Activated B cell treated with CpG ODN at 0.5 μM for 24 hours (primary cell): Measurements from ENCODE around the gene MTPN. TPM values are rescaled to one million over a fixed set of nuclear protein-coding genes. Genes with fewer than 3 reads are reported as not detected.

Experiments
- ATAC-seq: fragments of 200-7000 bp; cut with Tn5 transposase; one replicate; pipeline ENCODE4 v1.10.0; 2021; ENCODE audit warnings: low read depth, mild to moderate bottlenecking, moderate library complexity
- CTCF ChIA-PET: fragments of 350-600 bp; sonication (Branson Sonifier 250); formaldehyde crosslinking; loops from one replicate; lab custom pipeline; 2021; ENCODE audit warnings: antibody characterized with exemption; lab: Charles Lee
- POLR2A ChIA-PET: fragments of 350-600 bp; sonication (Branson Sonifier 250); formaldehyde crosslinking; loops from one replicate; lab custom pipeline; 2021; ENCODE audit warnings: antibody characterized with exemption; lab: Charles Lee
- DNase-seq: peaks from one replicate; pipeline ENCODE4 v3.0.0; 2022
- H3K27ac Mint-ChIP-seq: one replicate; pipeline ENCODE4 v1.8.0; 2020; ENCODE audit warnings: mixed read lengths
- H3K27me3 Mint-ChIP-seq: one replicate; pipeline ENCODE4 v1.8.0; 2021; ENCODE audit warnings: mixed read lengths
- H3K36me3 Mint-ChIP-seq: one replicate; pipeline ENCODE4 v1.8.0; 2021; ENCODE audit warnings: low read depth, mixed read lengths
- H3K4me1 Mint-ChIP-seq: one replicate; pipeline ENCODE4 v1.8.0; 2021; ENCODE audit warnings: mixed read lengths
- H3K4me3 Mint-ChIP-seq: one replicate; pipeline ENCODE4 v1.8.0; 2020; ENCODE audit warnings: mild to moderate bottlenecking, mixed read lengths
- H3K9me3 Mint-ChIP-seq: one replicate; pipeline ENCODE4 v1.8.0; 2020; ENCODE audit warnings: mixed read lengths
- intact Hi-C: fragments of 100-400 bp; cut with micrococcal nuclease; formaldehyde crosslinking; loops from one replicate; pipeline ENCODE4 v1.15.1; 2024
- total RNA-seq: library from RNA; stranded (reverse); gene quantifications from 2 replicates; pipeline ENCODE4 v1.2.3, GENCODE V29; 2022
- TF ChIP-seq, protein P1 (sequence below): fragments of 200-600 bp; IDR thresholded peaks from one replicate; pipeline ENCODE4 v1.8.0; 2022; ENCODE audit warnings: antibody characterized with exemption, mild to moderate bottlenecking

Gene MTPN
- total RNA-seq, 1 donor from 2014 or later = 137 TPM

DNA sequence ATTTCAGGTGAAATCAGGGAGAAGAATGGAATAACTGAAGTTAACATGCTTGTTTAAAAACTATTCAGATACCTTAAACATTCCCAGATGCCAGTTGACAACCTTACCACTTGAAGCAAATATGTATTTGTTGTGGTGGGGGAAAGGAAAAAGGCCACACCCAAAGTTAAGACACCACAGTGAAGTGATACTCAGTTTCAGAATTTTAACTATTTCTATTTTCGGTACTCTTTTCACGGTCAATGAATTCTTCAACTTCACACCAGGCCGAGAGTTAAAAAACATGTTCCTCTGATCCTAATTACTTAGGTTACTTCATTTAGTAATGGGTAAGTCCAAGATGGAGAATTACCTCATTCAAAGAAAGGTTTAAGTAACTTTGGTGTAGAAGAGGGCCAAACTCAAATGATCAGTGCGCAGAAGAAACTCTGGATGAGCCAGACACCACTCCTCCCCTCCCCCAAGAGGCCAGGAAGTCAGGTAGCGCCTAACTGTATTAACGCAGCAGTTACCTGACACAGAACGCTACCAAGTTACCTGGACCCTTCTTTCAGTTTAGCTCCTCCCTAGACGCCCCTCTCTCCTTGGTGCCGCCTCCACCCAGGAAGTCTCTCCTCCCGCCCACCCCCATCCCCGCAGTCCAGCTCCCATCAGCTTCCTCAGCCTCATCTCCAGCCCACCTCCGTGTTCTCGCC is 700 bp downstream of the MTPN start:
- ATAC-seq (peak; percentile 6), DNase-seq (no peak)
- Mint-ChIP-seq H3K27ac (peak overlapping the region; percentile 99), H3K36me3 (peaks cover 33% of the 10 kb centered on the region), H3K4me3 (peak overlapping the region; percentile 99), H3K9me3 (no peaks in the 10 kb centered on the region), H3K27me3 (no peaks in the 10 kb centered on the region), H3K4me1 (peaks cover 87% of the 10 kb centered on the region)
- TF ChIP-seq, protein P1, sequence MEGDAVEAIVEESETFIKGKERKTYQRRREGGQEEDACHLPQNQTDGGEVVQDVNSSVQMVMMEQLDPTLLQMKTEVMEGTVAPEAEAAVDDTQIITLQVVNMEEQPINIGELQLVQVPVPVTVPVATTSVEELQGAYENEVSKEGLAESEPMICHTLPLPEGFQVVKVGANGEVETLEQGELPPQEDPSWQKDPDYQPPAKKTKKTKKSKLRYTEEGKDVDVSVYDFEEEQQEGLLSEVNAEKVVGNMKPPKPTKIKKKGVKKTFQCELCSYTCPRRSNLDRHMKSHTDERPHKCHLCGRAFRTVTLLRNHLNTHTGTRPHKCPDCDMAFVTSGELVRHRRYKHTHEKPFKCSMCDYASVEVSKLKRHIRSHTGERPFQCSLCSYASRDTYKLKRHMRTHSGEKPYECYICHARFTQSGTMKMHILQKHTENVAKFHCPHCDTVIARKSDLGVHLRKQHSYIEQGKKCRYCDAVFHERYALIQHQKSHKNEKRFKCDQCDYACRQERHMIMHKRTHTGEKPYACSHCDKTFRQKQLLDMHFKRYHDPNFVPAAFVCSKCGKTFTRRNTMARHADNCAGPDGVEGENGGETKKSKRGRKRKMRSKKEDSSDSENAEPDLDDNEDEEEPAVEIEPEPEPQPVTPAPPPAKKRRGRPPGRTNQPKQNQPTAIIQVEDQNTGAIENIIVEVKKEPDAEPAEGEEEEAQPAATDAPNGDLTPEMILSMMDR = no peak
- CTCF ChIA-PET = no interaction called here
- intact Hi-C loops = loop anchor here (1.0 to 10.0 kb wide), 10 partner anchors 14 to 1660 kb away; partner anchors contain the start of genes AGBL3, AKR1B1, BPGM and CNOT4
- POLR2A ChIA-PET = interaction anchor here (1.0 to 2.2 kb wide), 3 partner anchors 8 to 314 kb away, joined by 3 to 11 read pairs (median 6); partner anchors contain the start of gene STMP1

DNA sequence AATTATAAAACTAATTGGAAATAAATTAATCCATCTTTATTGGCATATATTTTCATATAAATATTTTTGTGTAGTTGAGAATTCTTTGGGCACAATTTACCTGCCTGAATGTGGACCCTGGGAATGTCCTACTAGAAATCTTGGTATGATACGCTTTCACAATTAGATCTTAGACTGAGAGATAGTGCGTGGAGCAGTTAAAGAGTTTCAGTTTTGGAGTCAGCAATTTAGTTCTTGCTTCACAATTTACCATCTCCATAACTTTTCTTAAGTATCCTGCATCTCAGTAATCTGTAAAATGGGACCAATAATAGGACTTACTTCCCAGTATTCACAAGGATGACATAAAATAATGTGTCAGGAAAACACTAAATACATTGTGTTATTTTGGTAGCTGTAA is 2.0 kb downstream of the MTPN start:
- CTCF ChIA-PET = no interaction called here
- Mint-ChIP-seq H3K4me3 (peak overlapping the region; percentile 99), H3K27ac (peak overlapping the region; percentile 99), H3K9me3 (no peaks in the 10 kb centered on the region), H3K27me3 (no peaks in the 10 kb centered on the region), H3K36me3 (peaks cover 37% of the 10 kb centered on the region), H3K4me1 (peaks cover 85% of the 10 kb centered on the region)
- DNase-seq (no peak), ATAC-seq (no peak)
- TF ChIP-seq, protein P1 = no peak
- intact Hi-C loops = loop anchor here (5.0 to 10.0 kb wide), 3 partner anchors 828 to 1520 kb away; partner anchors contain the start of genes AGBL3, AKR1B1 and TMEM140
- POLR2A ChIA-PET = interaction anchor here (0.7 to 1.1 kb wide), 2 partner anchors 11 to 312 kb away, joined by 3 read pairs; partner anchors contain the start of gene STMP1

DNA sequence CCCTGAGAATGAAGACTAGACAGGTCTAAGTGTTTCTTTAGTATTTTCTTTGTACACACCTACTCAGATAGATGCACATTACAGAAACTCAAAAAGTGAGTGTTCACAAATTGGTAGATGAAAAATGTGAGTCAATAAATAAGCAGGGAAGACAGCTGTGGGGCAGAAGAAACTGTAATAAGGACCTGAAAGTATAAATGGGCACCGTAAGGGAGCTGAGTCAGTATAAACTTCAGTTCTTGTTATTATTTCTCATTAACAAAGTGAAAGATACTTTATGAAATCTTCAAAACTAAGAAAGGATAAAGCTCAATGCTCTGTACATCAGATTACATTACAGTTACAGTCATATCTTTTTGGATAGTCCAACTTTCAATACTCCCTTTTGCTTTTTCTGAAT is 2.5 kb downstream of the MTPN start:
- DNase-seq (no peak), ATAC-seq (no peak)
- TF ChIP-seq, protein P1 = no peak
- Mint-ChIP-seq H3K9me3 (no peaks in the 10 kb centered on the region), H3K36me3 (peaks cover 41% of the 10 kb centered on the region), H3K4me3 (peak overlapping the region; percentile 99), H3K27me3 (no peaks in the 10 kb centered on the region), H3K27ac (peak overlapping the region; percentile 99), H3K4me1 (peaks cover 84% of the 10 kb centered on the region)
- ChIA-PET POLR2A (interaction anchor here (0.7 to 1.1 kb wide), 2 partner anchors 11 to 312 kb away, joined by 3 read pairs; partner anchors contain the start of gene STMP1), CTCF (no interaction called here)
- intact Hi-C loops = loop anchor here (5.0 to 10.0 kb wide), 4 partner anchors 37 to 1520 kb away; partner anchors contain the start of genes AGBL3, AKR1B1 and TMEM140

DNA sequence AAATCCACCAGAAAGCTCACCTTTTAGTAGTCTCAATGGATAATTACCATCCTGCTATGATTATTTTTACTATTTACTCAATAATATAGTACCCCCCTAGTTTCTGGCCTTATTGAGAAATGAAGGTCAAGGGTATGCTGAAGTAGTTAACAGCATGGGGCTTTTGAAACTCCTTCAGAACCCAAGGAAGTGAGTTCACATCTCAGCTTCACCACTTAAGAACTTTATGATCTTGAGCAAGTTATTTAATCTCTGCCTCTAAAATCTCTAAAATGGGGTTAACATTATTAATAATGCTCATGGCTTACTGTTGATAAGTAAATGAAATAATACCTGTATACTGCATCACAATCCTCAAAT is 5.8 kb downstream of the MTPN start:
- no peak for DNase-seq
- CTCF ChIA-PET = interaction anchor here (1.5 kb wide), 1 partner anchor 10 kb away, joined by 3 read pairs; no protein-coding TSS in a partner anchor
- POLR2A ChIA-PET = interaction anchor here (0.7 to 1.3 kb wide), 3 partner anchors 10 to 11 kb away, joined by 3 to 4 read pairs (median 4); no protein-coding TSS in a partner anchor
- TF ChIP-seq, protein P1 = no peak
- Mint-ChIP-seq H3K9me3 (peaks cover 2% of the 10 kb centered on the region), H3K4me1 (peaks cover 91% of the 10 kb centered on the region), H3K27ac (peak overlapping the region; percentile 64), H3K36me3 (peaks cover 58% of the 10 kb centered on the region), H3K4me3 (peak overlapping the region; percentile 22), H3K27me3 (no peaks in the 10 kb centered on the region)
- peak; percentile 12 for ATAC-seq
- intact Hi-C loops = loop anchor here (1.0 to 10.0 kb wide), 4 partner anchors 8 to 1517 kb away; partner anchors contain the start of gene AKR1B1
